HG03135 (cell line): ENCODE results near the gene CCDC60.
"Not testable (repeated sequence)": the region's sequence is repeated elsewhere in the genome, so short reads cannot be mapped to it uniquely, and the experiment has no call there.

Experiments
- ATAC-seq: cut with Tn5 transposase; IDR thresholded peaks from one replicate; pipeline ENCODE4 v1.9.1; 2021; ENCODE audit warnings: mild to moderate bottlenecking, moderate library complexity; ENCODE audit not compliant: unreplicated experiment

Gene CCDC60

GRCh38 chr12:119328111-119328510, 6.4 kb upstream of the CCDC60 start:
- ATAC-seq, result no peak

DNA sequence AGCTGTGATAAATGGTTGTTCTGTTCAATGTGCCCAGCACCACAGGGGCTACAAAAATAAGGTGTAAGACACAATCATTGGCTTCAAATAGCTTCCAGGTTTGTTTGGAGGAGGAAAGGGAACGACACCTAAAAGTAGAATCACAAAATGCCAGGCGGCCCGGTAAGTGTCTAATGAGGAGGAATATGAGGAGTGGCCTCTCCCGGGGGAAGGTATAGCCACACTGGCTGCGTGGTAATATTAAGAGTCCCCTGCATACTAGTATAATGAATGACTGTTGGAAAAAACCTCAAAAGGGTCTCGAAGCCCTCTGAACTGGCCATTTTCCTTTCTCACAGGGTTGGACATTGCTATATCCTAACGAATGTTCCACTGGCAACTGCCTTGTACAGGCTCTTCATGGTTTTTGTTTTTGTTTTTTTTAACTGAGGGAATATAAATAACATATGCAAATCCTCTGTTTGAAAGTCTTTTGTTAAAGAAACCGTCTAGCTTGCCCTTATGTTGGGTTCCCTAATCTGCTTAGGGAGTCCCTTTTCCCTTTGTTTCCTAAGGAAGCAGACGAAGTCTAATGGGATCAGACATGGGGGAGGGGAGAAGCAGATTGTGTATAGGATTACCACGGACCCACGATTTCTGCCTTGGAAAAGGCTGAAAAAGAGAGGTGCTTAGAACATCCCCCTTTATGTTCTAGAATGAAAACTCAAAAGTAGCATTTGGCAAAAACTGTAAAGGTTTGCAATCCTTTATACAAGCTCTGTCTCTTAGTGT, 4.2 kb downstream of the CCDC60 start:
- ATAC-seq, result no peak

DNA sequence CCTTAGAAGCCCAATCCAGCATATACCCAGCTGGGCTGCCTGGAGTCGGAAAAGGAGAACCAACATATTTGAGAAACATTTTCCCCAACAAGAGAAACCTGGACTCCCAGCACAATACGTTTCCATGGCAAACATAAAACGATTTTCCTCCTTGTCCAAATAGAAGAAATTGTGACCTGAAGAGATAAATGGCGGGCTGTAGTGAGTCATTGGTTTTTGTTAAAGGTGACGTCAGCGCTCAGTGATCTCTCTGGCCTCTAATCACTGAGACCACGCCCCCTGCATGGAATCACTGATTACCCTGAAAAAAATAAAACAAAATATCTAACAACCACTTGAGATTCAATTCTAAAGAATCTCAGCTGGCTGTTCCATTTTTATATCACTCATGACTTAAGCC, 6.0 kb downstream of the CCDC60 start:
- ATAC-seq, result no peak

DNA sequence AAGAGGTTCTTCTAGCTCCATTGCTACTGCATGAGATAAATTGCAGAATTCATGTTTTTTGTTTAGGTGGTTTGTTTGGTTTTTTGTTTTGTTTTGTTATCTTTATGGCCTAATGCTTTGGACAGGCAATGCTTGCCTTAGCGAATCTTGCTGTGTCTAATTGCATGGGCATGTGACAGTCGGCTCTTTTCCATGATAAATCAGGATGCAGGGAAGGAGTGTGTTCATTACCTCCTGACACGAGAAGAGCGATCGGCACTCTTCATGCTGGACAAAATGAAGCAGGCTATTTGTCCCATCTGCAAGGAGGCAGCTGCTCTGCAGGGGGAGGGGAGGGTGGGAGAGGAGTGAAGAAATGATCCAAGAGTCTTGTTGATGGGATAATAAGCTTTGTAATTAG, 6.5 kb downstream of the CCDC60 start:
- ATAC-seq, result no peak

- ATAC-seq, result no peak
Observed at GRCh38 chr12:119341988-119342387, 7.5 kb downstream of the CCDC60 start.

GRCh38 chr12:119343130-119343529, 8.6 kb downstream of the CCDC60 start:
- no peak for ATAC-seq

GRCh38 chr12:119354172-119354571, 19.6 kb downstream of the CCDC60 start:
- no peak for ATAC-seq

DNA sequence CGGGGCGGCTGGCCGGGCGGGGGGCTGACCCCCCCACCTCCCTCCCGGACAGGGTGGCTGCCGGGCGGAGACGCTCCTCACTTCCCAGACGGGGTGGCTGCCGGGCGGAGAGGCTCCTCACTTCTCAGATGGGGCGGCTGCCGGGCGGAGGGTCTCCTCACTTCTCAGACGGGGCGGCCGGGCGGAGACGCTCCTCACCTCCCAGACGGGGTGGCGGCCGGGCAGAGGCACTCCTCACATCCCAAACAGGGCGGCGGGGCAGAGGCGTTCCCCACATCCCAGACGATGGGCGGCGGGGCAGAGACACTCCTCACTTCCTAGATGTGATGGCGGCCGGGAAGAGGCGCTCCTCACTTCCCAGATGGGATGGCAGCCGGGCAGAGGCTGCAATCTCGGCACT, 25.8 kb downstream of the CCDC60 start:
- ATAC-seq, result not testable (repeated sequence)

DNA sequence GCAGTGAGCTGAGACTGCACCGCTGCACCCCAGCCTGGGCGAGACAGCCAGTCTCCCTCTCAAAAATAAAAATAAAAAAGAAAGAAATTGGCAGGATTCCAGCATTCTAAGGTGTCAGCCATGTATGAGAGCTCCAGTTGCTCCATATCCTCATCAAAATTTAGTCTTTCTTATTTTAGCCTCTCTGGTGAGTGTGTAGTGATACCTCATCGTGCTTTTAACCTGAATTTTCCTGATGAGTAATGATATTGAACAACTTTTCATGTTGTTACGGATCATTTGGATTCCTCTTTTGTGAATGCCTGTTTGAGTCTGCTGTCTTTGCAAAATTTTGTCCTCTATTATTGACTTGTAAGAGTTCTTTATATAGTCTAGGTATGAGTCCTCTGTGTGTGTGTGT, 28.5 kb downstream of the CCDC60 start:
- no peak for ATAC-seq

- no peak for ATAC-seq
Observed at GRCh38 chr12:119363490-119363889, 29.0 kb downstream of the CCDC60 start.

DNA sequence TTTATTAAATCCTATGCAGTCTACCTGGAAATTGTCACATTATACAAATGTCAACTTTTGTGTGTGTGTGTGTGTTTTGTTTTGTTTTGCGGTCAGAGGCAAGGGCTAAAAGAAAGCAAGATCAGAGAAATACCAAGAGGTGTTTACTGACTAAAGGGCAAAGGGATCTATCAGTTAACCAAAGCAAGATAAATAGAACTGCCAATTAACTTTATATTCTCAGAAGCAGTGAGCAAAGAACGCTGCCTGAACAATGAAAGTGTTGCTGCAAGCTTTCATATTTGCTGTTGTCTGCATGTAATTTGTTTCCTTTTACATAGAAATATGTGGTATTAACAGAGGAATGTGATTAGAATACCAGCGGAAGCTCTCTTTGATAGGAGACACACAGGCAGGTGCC, 30.9 kb downstream of the CCDC60 start:
- no peak for ATAC-seq

- ATAC-seq, result no peak
Observed at GRCh38 chr12:119366007-119366406, 31.5 kb downstream of the CCDC60 start.

- ATAC-seq, result no peak
Observed at GRCh38 chr12:119369161-119369560, 34.6 kb downstream of the CCDC60 start.

- ATAC-seq, result no peak
Observed at GRCh38 chr12:119369907-119370546, 35.5 kb downstream of the CCDC60 start.

DNA sequence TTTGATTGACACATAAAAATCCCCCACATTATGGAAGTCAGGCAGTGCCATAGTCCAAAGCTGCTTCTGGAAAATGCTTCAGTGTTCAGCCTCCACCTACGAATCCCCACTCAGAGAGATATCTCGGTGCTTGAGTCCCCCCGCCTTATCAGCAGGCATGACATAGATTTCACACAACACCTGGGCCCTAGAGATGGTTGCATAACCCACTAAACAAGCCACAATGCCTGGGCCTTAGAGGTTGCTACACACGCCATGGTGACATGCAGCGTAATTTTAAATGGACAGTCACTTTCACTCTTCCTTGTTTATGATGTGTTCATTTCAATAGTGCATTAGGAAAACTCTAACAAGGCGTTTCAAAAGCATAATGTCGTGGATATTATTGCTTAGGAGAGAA, 38.0 kb downstream of the CCDC60 start:
- no peak for ATAC-seq

GRCh38 chr12:119373001-119373400, 38.5 kb downstream of the CCDC60 start:
- ATAC-seq, result no peak

- ATAC-seq, result no peak
Observed at GRCh38 chr12:119373666-119374065, 39.1 kb downstream of the CCDC60 start.

- ATAC-seq, result no peak
Observed at GRCh38 chr12:119374635-119375034, 40.1 kb downstream of the CCDC60 start.

DNA sequence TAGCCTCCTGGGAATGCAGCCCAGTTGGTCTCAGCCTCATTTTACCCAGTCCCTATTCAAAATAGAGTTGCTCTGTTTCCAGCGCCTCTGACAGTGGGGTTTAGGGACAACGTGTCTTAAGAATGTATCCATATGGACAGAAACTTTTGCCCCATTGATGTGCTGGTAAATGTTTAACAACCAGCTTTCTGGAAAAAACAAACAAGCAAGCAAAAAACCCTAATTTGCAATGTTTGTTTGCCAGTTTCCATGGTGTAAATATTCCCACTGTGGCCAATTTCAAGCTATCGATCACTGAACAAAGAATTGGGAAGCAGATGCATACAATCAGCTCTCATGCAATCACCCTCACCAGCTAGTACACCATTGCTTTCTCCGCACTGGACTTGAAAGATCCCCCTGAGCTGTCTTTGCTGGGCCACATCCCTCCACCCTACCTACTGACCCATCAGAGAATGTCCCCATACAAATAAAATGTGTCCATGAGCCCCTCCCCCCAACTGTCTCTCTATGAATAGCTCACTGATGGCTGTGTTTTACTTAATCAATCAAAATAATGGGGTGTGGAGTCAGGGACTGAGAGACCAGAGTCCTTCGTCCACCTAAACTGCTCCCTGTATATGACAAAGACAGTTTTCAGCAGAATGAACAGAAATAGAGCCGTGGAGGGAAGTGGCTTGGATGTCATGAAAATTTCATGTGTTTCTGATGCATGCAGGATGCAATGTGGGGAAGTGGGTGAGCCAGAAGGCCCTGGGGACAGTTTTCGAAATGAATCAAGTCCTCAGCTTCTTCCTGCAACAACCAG, 40.8 kb downstream of the CCDC60 start:
- no peak for ATAC-seq

- ATAC-seq, result no peak
Observed at GRCh38 chr12:119375883-119376190, 41.3 kb downstream of the CCDC60 start.

GRCh38 chr12:119378903-119379302, 44.4 kb downstream of the CCDC60 start:
- no peak for ATAC-seq
